Suprapubic skin (tissue), 3 donors: ENCODE results near the gene FOXN3.

Source experiments
- CTCF ChIP-seq, 2 donors: fragments of 200-600 bp in 1 of 2; fragments of 450-650 bp in 1 of 2; sonication (generic) in 1 of 2; IDR thresholded peaks; one replicate each; pipeline ENCODE4 v1.5.1; 2016 to 2019; ENCODE audit warnings: antibody characterized with exemption in 2 of 2, mild to moderate bottlenecking in 1 of 2, moderate library complexity in 1 of 2
- POLR2A ChIP-seq, 2 donors: fragments of 450-650 bp; IDR thresholded peaks; one replicate each; pipeline ENCODE4 v1.6.1; 2017; ENCODE audit warnings: antibody characterized with exemption in 2 of 2, mild to moderate bottlenecking in 2 of 2, moderate library complexity in 2 of 2

- no peak for TF ChIP-seq CTCF (IDR thresholded peaks at IDR 0.05)
- no peak for TF ChIP-seq POLR2A (IDR thresholded peaks at IDR 0.05)
These were observed 147.6 kb downstream of the FOXN3 start for GRCh38 chr14:89269404-89269803.
